H1 (cell line): ENCODE measurements around the gene KCNQ1OT1. TPM values are rescaled to one million over a fixed set of nuclear protein-coding genes. Genes with fewer than 3 reads are reported as not detected.

Source experiments
- NRF1 ChIP-seq: IDR thresholded peaks from 2 replicates; pipeline ENCODE4 v1.6.1; 2011; ENCODE audit warnings: mild to moderate bottlenecking, low read depth, low read length, improper control_type of control experiment
- RXRA ChIP-seq: IDR thresholded peaks from 2 replicates; pipeline ENCODE4 v1.6.1; 2011; ENCODE audit warnings: low read depth, mild to moderate bottlenecking, low read length, moderate library complexity; ENCODE audit not compliant: insufficient read depth
- SP2 ChIP-seq: IDR thresholded peaks from 2 replicates; pipeline ENCODE4 v1.6.1; 2012; ENCODE audit warnings: mild to moderate bottlenecking, low read length, inconsistent platforms
- TAF1 ChIP-seq: IDR thresholded peaks from 2 replicates; pipeline ENCODE4 v1.6.1; 2011; ENCODE audit warnings: mild to moderate bottlenecking, low read depth, low read length
- TAF7 ChIP-seq: optimal IDR thresholded peaks from 2 replicates; pipeline ENCODE3; 2011; ENCODE audit warnings: low read depth, mild to moderate bottlenecking, inconsistent platforms, low read length, moderate library complexity, borderline replicate concordance
- polyA plus RNA-seq, 7 experiments: library from polyadenylated mRNA; depleted of rRNA in 3 of 7; stranded (reverse) in 5 of 7; unstranded in 2 of 7; fragments of >200 nt in 5 of 7; fragments of 200-250 nt in 2 of 7; gene quantifications; 1 replicate in 5 of 7; 2 replicates in 1 of 7; 4 replicates in 1 of 7; pipeline versions ENCODE4 v1.2.1 to v1.2.3, GENCODE V29; 2011 to 2013; ENCODE audit warnings: missing spikeins in 2 of 7, mixed read lengths in 2 of 7
- total RNA-seq: library from RNA; stranded (reverse); fragmentation: NEBNext Ultra II Directional; extraction: Animal tissue kit (Norgen Biotek cat#: 25700); gene quantifications from 2 replicates; pipeline ENCODE4 v1.2.1, GENCODE V29; 2021

KCNQ1OT1 gene
- total and polyA plus RNA-seq, 2 of the 8 experiments (the other 6 are each of a cell fraction or from before 2014, with no cell fraction given) = 0.21 to 1.2 TPM

GRCh38 chr11:2693271-2694261, 6.2 kb downstream of the KCNQ1OT1 start (continued):
- TF ChIP-seq RXRA = no peak
- peak; percentile 61; the same call in 1 of the 2 replicates for TF ChIP-seq TAF1
- no peak for TF ChIP-seq SP2
- peak; percentile 62 for TF ChIP-seq TAF7
- TF ChIP-seq NRF1 = no peak
